ENCODE measurements around the gene PTCH2.

The PTCH2 gene

GRCh38 chr1:44785501-44786137, 57.4 kb downstream of the PTCH2 start:
- H3K27me3 ChIP-seq (ENCODE audit: insufficient read depth, low read length, poor library complexity), result no peaks in the 10 kb centered on the region
- DNase-seq (no peak), ATAC-seq (ENCODE audit: insufficient read depth, low read depth) (no peak)
- H3K4me1 ChIP-seq (ENCODE audit: insufficient read depth, low read length), result no peaks in the 10 kb centered on the region
- no peak overlapping the region for H3K4me3 ChIP-seq (ENCODE audit: low read depth in 1 of 2, low read length in 2 of 2)
- H4K20me1 ChIP-seq (ENCODE audit: insufficient read depth, low read length), result 0 out of 2 replicates have a peak, but pooled peaks cover 3% of the 10 kb centered on the region
- H3K27ac ChIP-seq (ENCODE audit: low read length), result no peak overlapping the region
- H3K9ac ChIP-seq (ENCODE audit: low read depth, low read length), result no peak overlapping the region
- H2AFZ ChIP-seq (ENCODE audit: low read depth, low read length), result no peak overlapping the region
- H3K36me3 ChIP-seq (ENCODE audit: insufficient read depth, low read length), result peaks cover 8% of the 10 kb centered on the region; the same call in 1 of the 2 replicates
- H3K79me2 ChIP-seq (ENCODE audit: insufficient read depth, low read length), result no peaks in the 10 kb centered on the region
- H3K9me3 ChIP-seq (ENCODE audit: insufficient read depth, low read length, severe bottlenecking), result no peaks in the 10 kb centered on the region
- H3K4me2 ChIP-seq (ENCODE audit: insufficient read depth, low read length), result no peak overlapping the region
- TF ChIP-seq EZH2 (IDR thresholded peaks at IDR 0.05; ENCODE audit: borderline replicate concordance, low read depth, low read length, severe bottlenecking) (no peak), CTCF (IDR thresholded peaks at IDR 0.05; ENCODE audit: borderline replicate concordance, extremely low read depth, low read length, poor library complexity, severe bottlenecking) (no peak)

- H3K27ac ChIP-seq (ENCODE audit: low read length), result no peak overlapping the region
- ATAC-seq (ENCODE audit: insufficient read depth, low read depth) (no peak), DNase-seq (no peak)
- no peak overlapping the region for H3K9ac ChIP-seq (ENCODE audit: low read depth, low read length)
- H3K79me2 ChIP-seq (ENCODE audit: insufficient read depth, low read length), result no peaks in the 10 kb centered on the region
- no peak overlapping the region for H3K4me2 ChIP-seq (ENCODE audit: insufficient read depth, low read length)
- no peaks in the 10 kb centered on the region for H3K4me1 ChIP-seq (ENCODE audit: insufficient read depth, low read length)
- H4K20me1 ChIP-seq (ENCODE audit: insufficient read depth, low read length), result 0 out of 2 replicates have a peak, but pooled peaks cover 3% of the 10 kb centered on the region
- H2AFZ ChIP-seq (ENCODE audit: low read depth, low read length), result no peak overlapping the region
- no peak overlapping the region for H3K4me3 ChIP-seq (ENCODE audit: low read depth in 1 of 2, low read length in 2 of 2)
- no peaks in the 10 kb centered on the region for H3K27me3 ChIP-seq (ENCODE audit: insufficient read depth, low read length, poor library complexity)
- TF ChIP-seq EZH2 (IDR thresholded peaks at IDR 0.05; ENCODE audit: borderline replicate concordance, low read depth, low read length, severe bottlenecking) (no peak), CTCF (IDR thresholded peaks at IDR 0.05; ENCODE audit: borderline replicate concordance, extremely low read depth, low read length, poor library complexity, severe bottlenecking) (no peak)
- H3K9me3 ChIP-seq (ENCODE audit: insufficient read depth, low read length, severe bottlenecking), result no peaks in the 10 kb centered on the region
- H3K36me3 ChIP-seq (ENCODE audit: insufficient read depth, low read length), result peaks cover 14% of the 10 kb centered on the region
Measured at GRCh38 chr1:44785029-44785380, 58.0 kb downstream of the PTCH2 start.

GRCh38 chr1:44784094-44785028, 58.7 kb downstream of the PTCH2 start:
- DNase-seq (no peak), ATAC-seq (ENCODE audit: insufficient read depth, low read depth) (no peak)
- no peak overlapping the region for H2AFZ ChIP-seq (ENCODE audit: low read depth, low read length)
- no peak overlapping the region for H3K4me3 ChIP-seq (ENCODE audit: low read depth in 1 of 2, low read length in 2 of 2)
- no peak overlapping the region for H3K4me2 ChIP-seq (ENCODE audit: insufficient read depth, low read length)
- H3K36me3 ChIP-seq (ENCODE audit: insufficient read depth, low read length), result peaks cover 21% of the 10 kb centered on the region
- H4K20me1 ChIP-seq (ENCODE audit: insufficient read depth, low read length), result 0 out of 2 replicates have a peak, but pooled peaks cover 3% of the 10 kb centered on the region
- no peaks in the 10 kb centered on the region for H3K4me1 ChIP-seq (ENCODE audit: insufficient read depth, low read length)
- H3K27ac ChIP-seq (ENCODE audit: low read length), result no peak overlapping the region
- H3K9ac ChIP-seq (ENCODE audit: low read depth, low read length), result no peak overlapping the region
- H3K79me2 ChIP-seq (ENCODE audit: insufficient read depth, low read length), result no peaks in the 10 kb centered on the region
- no peak for TF ChIP-seq CTCF (IDR thresholded peaks at IDR 0.05; ENCODE audit: borderline replicate concordance, extremely low read depth, low read length, poor library complexity, severe bottlenecking)
- no peak for TF ChIP-seq EZH2 (IDR thresholded peaks at IDR 0.05; ENCODE audit: borderline replicate concordance, low read depth, low read length, severe bottlenecking)
- no peaks in the 10 kb centered on the region for H3K27me3 ChIP-seq (ENCODE audit: insufficient read depth, low read length, poor library complexity)
- no peaks in the 10 kb centered on the region for H3K9me3 ChIP-seq (ENCODE audit: insufficient read depth, low read length, severe bottlenecking)
